GM20431 (cell line): ENCODE data around the gene TM4SF5.

Source experiments
- in situ Hi-C: fragments of 300-500 bp; cut with MseI, MboI; formaldehyde crosslinking; loops from one replicate; pipeline ENCODE4 v1.15.0; 2020; ENCODE audit warnings: low sequenced_read_pairs; ENCODE audit not compliant: unreplicated experiment

TM4SF5 gene

DNA sequence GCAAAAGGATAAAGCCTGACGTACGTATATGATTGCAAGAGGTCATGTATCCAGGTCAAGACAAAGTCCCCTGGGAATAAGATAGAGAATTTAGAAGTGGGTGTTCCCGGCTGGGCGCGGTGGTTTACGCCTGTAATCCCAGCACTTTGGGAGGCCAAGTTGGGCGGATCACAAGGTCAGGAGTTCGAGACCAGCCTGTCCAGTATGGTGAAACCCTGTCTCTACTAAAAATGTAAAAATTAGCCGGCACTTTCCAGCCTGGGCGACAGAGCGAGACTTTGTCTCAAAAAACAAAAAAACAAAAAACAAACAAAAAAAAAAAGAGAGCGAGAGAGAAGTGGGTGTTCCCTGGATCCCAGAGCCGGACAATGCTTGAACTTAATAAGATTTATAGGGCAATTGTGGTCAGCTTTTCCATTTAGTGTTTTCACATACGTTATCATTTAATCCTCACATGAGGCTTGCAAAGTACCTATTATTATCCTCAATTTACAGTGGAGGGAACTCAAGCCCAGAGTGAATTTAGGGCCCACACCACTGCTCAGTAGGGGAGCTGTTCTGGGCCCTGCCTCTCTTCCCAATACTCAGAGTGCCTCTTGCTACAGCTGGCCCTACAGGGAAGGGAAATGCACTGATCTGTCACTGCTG lies 16.6 kb downstream of the TM4SF5 start:
- in situ Hi-C loops, result no loop called here

DNA sequence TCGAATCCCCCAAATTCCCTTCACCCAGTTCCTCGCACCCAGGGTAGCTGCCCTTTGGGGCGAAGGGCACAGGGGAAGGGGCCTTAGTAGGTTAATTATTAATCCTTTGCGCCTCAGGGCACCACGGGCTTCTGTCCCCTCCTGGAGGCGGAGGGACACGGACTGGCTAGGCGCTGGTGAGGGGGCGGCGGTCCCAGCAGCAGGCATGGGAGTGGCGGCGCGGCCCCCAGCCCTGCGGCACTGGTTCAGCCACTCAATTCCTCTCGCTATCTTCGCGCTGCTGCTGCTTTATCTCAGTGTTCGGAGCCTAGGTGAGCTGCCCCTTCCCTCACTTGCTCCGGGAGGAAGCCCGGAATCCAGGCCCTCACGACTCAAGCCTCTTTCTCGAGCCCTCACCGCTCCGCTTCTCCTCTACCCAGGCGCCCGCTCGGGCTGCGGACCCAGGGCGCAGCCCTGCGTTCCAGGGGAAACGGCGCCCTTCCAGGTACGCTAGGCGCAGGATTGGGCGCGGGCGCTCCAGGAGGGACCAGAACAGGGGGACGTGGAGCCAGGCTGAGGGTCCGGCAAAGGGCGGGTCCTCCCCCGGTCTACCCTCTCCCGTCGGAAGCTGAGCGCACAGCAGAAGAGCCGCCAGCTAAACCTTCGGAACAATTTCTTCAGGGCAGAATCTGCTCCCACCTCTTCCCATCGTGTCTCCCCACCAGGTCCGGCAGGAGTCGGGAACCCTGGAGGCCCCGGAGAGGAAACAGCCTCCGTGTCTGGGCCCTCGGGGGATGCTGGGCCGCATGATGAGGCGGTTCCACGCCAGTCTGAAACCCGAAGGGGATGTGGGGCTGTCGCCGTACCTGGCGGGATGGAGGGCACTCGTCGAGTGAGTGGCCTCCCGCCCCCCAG lies 17.4 kb downstream of the TM4SF5 start, which contains the start of gene GLTPD2:
GLTPD2 (plus strand) TSS at position 158 of the 894 bp plus-strand sequence; CDS start at position 206, 48 bp downstream.
- in situ Hi-C loops, result no loop called here

DNA sequence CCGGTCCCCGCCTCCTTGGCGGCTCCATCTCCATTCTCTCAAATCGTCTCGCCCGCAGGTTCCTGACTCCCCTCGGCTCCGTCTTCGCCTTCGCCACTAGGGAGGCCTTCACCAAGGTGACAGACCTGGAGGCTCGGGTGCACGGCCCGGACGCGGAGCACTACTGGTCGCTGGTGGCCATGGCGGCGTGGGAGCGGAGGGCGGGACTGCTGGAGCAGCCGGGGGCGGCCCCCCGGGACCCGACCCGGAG lies 17.9 kb downstream of the TM4SF5 start:
- in situ Hi-C loops, result no loop called here

DNA sequence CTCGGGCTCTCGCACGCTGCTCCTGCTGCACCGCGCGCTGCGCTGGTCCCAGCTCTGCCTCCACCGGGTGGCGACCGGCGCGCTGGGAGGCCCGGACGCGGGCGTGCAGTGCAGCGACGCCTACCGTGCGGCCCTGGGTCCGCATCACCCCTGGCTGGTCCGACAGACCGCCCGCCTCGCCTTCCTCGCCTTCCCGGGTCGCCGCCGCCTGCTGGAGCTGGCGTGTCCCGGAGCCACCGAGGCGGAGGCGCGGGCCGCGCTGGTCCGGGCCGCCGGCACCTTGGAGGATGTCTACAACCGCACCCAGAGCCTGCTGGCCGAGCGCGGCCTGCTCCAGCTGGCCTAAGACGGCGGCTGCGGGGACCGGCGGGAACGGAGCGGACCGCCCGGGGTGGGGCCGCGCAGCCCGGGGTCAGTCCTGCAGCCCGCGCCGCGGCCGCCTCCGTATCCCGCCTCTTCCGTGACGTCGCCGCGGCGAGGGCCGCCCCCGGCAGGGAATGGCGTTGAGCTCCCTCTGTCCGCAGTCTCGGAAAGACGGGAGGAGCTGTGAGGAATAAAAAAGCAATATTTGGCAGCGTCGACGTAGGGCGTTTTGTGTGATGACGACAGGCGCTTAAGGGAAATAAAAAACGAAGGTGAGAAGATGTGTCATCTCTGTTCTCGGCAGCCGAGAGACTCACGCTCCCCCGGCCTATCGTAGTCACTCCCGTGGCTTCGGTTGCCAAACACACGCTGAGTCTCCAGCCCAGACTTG lies 18.4 kb downstream of the TM4SF5 start:
- in situ Hi-C loops, result no loop called here

DNA sequence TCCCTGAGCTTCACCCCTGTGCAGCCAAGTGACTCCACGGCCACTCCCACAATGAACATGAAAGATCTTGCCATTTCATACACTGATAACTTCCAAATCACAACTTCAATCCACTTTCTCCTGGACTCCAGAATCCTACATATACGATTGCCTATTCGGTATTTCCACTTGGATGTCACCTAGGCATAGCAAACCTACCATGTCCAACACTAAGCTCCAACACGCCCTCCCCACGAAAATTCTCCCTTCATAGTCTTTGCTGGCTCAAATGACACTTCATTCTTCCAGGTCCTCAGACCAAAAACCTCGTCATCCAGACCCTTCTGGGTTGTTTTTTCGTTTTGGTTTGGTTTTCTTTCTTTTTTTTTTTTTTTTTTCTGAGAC lies 19.0 kb downstream of the TM4SF5 start:
- in situ Hi-C loops, result no loop called here

DNA sequence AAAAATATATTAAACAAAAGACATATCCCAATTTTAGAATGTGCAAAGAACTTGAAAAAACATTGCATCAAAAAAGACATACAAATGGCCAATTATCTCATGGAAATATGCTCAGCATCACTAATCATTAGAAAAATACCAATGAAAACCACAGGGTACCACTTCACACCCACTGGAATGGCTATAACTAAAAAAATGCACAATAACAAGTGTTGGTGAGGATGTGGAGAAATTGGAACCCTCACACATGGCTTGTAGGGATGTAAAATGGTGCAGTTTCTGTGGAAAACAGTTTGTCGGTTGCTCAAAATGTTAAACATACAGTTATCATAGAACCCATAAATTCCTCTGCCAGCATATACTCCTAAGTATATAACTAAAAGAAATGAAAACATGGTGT lies 23.5 kb downstream of the TM4SF5 start:
- in situ Hi-C loops, result no loop called here

DNA sequence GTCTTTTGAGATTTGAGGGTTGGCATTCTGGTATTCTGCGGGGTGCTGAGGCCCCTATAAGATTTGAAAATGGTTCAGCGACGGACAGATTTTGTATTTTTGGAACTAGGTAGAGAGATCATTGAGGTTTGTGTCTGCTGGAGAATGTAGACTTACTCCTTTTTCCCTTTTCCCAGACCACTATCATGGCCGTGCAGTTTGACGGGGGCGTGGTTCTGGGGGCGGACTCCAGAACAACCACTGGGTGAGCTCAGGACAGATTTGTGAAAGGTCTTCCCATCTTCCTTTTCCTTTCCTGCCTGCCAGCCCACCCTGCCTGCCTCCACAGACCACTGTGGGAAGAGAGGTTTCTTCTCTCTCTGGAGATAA lies 24.9 kb downstream of the TM4SF5 start:
- in situ Hi-C loops, result no loop called here

DNA sequence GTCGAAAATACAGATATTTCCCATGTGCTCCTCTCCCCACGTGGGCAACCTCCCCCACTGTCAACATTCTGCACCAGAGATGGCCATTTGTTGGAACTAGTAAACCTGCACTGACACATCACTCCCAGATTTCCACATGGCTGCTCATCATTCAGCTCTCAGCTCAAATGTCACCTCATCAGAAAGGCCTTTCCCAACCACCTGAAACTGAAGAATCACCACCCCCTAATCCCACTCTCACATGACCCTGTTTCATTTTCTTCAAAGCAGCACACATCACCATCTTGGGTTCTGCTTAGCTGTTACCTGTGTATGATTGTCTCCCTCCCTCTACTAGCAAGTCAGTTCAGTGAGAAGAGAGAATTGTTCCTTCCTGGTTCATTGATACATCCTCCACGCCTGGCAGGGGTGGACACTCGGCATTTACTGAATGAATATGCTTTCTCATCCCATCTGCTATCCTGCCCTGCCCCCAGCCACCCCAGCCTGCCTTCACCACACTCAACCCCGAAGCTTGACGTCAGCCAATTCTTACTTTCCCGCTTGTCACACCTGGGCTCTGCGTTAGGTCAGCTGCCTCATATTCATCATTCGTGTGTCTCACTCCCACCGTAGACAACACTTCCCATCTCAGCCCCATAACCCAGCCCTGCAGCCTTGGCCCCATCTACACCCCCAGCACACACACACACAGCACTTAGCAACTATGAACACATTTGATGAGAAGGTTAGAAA lies 28.9 kb downstream of the TM4SF5 start:
- in situ Hi-C loops, result no loop called here

DNA sequence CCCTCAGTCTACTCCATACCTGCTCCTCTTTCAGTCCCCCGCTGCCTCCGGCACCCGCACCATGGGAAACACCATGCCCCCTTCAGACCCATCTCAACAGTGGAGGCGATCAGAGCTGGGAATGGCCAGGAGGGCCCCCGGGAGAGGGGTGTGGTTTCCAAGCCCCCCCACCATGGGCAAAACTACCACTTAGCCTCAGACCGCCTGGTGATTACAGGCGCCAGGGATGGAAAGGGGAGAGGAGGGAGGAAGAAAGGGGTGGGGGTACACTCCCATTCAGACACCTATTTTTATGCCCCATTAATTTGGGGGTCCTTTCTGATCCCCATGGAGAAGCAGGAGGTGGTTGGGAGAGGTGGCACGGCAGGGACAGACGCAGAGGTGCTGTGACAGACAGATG lies 30.5 kb downstream of the TM4SF5 start, which contains the start of gene C17orf114:
C17orf114 (minus strand) TSS at position 101 of the 400 bp plus-strand sequence.
- in situ Hi-C loops, result no loop called here

DNA sequence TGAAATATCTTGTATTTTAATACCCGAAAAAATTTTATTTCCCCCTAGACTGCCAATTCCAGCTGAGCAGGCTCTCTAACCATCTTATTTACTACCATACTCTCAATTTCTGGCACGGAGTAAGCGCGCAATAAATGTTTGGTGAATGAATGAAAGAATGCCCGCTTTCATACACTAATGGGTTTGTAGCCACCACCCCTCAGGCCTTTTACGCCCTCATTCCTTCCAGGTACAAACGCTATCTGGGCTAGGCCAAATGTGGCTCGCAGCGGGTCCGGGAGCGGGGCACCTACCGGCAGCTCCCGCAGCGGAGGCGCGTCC lies 34.7 kb downstream of the TM4SF5 start:
- in situ Hi-C loops, result no loop called here

DNA sequence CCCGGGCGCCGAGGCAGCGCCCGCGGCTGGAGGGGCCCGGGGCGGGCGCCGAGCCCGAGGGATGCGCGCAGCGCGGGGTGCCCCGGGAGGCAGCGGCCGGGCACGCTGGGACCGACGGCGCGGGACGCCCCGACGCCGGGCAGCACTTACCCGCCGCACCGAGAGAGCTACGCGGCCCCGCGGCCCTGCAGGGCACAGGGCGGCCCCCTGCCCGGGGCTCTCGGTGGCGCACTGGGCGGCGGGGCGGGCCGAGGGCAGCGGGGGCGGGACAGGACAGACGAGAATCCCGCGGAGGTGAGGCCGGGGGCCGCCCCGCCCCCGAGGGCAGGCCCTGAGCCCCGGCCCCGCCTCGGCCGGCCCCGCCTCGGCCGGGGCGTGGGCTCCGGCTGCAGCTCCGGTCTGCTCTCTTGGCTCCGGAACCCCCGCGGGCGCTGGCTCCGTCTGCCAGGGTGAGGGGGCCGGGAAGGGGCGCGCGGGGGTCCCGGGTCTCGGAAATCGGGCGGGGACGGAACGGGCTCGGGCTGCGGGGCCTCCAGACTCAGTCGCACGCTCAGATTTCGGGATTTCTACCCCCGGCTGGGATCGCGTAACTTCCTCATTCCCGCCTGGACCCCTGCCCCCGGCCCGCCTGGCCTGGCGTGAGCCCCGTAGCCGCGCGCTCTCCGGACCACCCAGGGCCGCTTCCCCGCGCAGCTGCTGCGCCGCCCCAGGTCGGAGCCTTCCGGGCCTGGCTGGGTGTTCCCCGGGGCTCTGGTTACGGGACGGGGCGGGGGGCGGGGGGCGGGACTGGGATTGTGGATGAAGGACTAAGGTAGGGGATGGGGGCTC lies 35.3 kb downstream of the TM4SF5 start, which contains the start of gene PLD2:
PLD2 (plus strand) TSS at position 376 of the 828 bp plus-strand sequence. CDS start 621 bp downstream, outside the sequence.
- in situ Hi-C loops, result no loop called here

DNA sequence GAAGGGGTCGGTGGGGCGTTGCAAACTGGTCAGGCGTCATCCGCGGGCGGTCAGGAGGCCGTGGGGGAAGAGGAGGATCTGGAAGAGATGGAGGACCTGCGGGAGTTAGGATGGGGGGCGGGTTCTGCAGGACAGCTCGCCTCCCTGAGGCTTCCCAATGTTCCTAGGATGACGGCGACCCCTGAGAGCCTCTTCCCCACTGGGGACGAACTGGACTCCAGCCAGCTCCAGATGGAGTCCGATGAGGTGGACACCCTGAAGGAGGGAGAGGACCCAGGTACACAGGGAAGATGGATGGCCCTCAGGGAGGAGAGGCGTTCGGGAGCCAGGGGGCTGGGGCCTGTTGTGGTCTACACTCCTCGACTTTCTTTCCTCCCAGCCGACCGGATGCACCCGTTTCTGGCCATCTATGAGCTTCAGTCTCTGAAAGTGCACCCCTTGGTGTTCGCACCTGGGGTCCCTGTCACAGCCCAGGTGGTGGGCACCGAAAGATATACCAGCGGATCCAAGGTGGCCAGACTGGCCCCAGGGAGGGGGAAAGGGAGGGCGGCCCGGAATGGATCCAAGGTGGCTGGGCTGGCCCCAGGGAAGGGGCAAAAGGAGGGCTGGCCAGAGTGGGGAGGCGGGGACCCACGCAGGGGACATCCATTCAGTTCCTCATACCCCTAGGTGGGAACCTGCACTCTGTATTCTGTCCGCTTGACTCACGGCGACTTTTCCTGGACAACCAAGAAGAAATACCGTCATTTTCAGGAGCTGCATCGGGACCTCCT lies 36.1 kb downstream of the TM4SF5 start:
- in situ Hi-C loops, result no loop called here

DNA sequence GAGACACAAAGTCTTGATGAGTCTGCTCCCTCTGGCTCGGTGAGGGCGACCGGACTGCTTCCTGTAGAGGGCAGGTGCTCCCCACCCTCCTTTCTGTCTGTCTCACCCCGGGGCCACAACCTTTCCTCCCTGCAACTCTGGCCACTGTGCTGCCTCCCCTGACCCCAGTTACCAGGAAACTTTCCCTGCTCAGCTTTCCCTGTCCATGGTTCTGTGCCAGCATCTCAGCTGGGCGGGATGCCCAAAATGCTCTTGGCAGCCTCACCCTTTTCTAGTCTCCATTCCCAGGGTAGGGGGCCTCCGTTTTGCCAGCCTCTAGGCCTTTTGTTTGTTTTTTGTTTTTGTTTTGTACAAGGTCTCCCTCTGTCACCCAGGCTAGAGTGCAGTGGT lies 36.7 kb downstream of the TM4SF5 start:
- in situ Hi-C loops, result no loop called here

DNA sequence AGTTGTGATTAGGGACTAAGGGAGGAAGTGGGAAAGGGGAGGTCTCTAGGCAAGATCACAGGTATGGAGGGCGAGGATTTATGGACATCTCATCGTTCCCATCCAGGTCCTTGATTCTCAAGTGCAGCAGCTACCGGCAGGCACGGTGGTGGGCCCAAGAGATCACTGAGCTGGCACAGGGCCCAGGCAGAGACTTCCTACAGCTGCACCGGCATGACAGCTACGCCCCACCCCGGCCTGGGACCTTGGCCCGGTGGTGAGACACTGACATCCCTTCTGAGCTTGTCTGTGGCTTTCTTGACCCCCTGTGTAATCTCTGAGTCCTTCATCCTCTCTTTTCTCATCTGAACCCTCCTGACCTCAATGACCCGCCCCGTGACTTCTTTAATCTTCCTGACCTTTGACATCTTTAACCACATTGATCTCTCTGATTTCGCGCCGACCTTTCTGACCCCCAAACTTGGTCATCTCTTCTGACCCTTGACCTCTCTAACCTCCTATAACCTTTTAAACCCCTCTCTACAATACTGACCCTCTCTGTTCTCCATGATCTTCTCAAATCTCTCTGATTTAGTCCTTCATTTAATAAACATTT lies 39.1 kb downstream of the TM4SF5 start:
- in situ Hi-C loops, result no loop called here

DNA sequence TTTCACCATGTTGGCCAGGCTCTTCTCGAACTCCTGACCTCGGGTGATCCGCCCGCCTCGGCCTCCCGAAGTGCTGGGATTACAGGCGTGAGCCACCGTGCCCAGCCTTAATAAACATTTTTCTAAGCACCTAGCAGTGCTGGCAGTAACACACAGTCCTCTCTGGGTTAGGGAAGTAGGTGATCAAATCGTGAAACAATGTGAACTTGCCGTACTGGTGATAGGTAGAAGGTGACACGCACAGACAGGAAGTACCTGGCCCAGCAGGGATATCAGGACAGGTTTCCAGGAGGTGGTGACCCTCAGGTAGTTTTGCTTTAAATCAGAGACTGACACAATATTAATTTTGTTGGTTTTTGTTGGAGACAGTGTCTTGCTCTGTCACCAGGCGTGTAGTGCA lies 39.8 kb downstream of the TM4SF5 start:
- in situ Hi-C loops, result no loop called here

DNA sequence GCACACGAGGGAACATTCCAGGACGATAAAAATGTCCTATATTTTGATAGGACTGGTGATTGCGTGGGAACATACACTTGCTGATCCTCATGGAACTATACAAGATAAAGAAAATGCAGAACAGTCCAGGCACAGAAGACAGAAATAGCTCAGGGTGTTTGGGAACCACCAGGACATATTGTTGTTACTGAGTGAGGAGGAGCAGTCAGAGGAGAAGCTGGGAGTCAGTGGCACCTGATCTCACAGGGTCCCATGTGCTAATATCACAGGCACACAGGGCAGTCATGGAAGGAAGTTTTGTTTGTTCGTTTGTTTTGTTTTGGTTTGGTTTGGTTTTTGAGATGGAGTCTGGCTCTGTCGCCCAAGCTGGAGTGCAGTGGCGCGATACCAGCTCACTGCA lies 41.0 kb downstream of the TM4SF5 start:
- in situ Hi-C loops, result no loop called here

DNA sequence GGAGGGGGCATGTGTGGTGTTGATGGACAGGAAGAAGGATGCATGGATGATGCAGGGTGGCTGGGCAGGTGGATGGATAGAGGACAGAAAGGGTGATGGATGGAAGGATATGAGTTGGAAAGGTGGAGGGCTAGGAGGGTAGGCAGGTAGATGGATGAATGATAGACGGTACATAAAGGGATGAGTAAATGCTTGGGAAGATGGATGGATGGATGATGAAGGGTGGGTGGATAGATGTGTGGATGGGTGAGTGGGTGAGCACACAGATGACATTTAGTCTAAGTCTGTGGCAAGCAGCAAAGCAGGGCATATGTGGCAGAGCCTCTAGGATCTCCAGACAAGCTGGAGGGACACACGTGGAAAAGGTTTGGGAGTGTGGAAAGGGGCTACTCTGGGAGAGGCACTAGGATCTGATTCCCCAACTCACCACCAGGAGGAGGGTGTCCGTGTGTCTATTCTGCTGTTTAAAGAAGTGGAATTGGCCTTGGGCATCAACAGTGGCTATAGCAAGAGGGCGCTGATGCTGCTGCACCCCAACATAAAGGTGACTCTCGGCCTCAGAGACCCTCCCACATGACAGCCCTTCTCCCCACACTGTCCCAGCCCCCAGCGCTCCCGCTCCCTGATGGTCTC lies 43.5 kb downstream of the TM4SF5 start:
- in situ Hi-C loops, result no loop called here

DNA sequence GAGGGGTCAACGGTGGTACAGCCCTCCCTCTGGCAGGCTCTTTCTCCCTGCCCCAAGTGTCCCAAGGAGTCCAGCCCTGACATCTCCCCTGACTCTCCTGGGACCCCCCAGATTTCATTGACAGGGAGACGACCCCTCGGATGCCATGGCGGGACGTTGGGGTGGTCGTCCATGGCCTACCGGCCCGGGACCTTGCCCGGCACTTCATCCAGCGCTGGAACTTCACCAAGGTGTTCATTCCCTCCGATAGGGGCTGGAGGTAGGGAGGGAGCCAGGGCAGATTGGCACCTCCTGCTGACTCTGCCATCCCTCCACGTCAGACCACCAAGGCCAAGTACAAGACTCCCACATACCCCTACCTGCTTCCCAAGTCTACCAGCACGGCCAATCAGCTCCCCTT lies 45.1 kb downstream of the TM4SF5 start:
- in situ Hi-C loops, result no loop called here
